Caco-2 (cell line): Measurements from ENCODE around the gene TEX22. TPM values are rescaled to one million over a fixed set of nuclear protein-coding genes. Genes with fewer than 3 reads are reported as not detected.

Experiments
- BruUV-seq: library from RNA; stranded (reverse); fragments of 400-500 nt; replicated peaks from 2 replicates; lab custom pipeline; 2021; lab: Mats Ljungman, UMichigan
- CTCF ChIA-PET: fragments of 300-600 bp; sonication (Branson Sonifier 250); formaldehyde crosslinking; loops from one replicate; lab custom pipeline; 2022; ENCODE audit warnings: antibody characterized with exemption; lab: Charles Lee
- POLR2A ChIA-PET: fragments of 300-600 bp; sonication (Branson Sonifier 250); formaldehyde crosslinking; loops from one replicate; lab custom pipeline; 2022; ENCODE audit warnings: antibody characterized with exemption; lab: Charles Lee
- DNase-seq, 2 experiments: peaks; one replicate each; pipeline versions ENCODE4 v3.0.0 to v3.0.0-alpha.2; 2020 to 2022
- H3K27me3 ChIP-seq: replicated peaks from 2 replicates; pipeline ENCODE4 v1.6.0; 2011; ENCODE audit warnings: low read length; ENCODE audit not compliant: control insufficient read depth, insufficient read depth
- H3K36me3 ChIP-seq: 2 replicates; pipeline ENCODE4 v1.5.1; 2011; ENCODE audit warnings: low read length; ENCODE audit not compliant: control insufficient read depth, insufficient read depth
- H3K4me1 ChIP-seq: fragments of 250-450 bp; sonication (Bioruptor Pico); 2 replicates; pipeline ENCODE4 v1.5.1; 2020; ENCODE audit warnings: mild to moderate bottlenecking
- H3K4me3 ChIP-seq: 2 replicates; pipeline ENCODE4 v1.5.1; 2011; ENCODE audit warnings: low read depth, mild to moderate bottlenecking, control low read depth, low read length
- H3K9me3 ChIP-seq: fragments of 250-450 bp; sonication (Bioruptor Pico); 2 replicates; pipeline ENCODE4 v1.5.1; 2020; ENCODE audit warnings: mild to moderate bottlenecking, moderate library complexity
- H3K27ac Mint-ChIP-seq: one replicate; pipeline ENCODE4 v1.8.0; 2022; ENCODE audit warnings: mixed read lengths; ENCODE audit not compliant: unreplicated experiment
- H3K27me3 Mint-ChIP-seq: one replicate; pipeline ENCODE4 v1.8.0; 2022; ENCODE audit warnings: mixed read lengths; ENCODE audit not compliant: insufficient read depth, unreplicated experiment
- H3K36me3 Mint-ChIP-seq: one replicate; pipeline ENCODE4 v1.8.0; 2022; ENCODE audit warnings: mild to moderate bottlenecking, mixed read lengths; ENCODE audit not compliant: insufficient read depth, unreplicated experiment
- H3K4me1 Mint-ChIP-seq: one replicate; pipeline ENCODE4 v1.8.0; 2022; ENCODE audit warnings: low read depth, mixed read lengths; ENCODE audit not compliant: unreplicated experiment
- H3K4me3 Mint-ChIP-seq: one replicate; pipeline ENCODE4 v1.8.0; 2022; ENCODE audit warnings: mild to moderate bottlenecking, moderate library complexity, mixed read lengths; ENCODE audit not compliant: unreplicated experiment
- H3K9me3 Mint-ChIP-seq: one replicate; pipeline ENCODE4 v1.8.0; 2022; ENCODE audit warnings: mixed read lengths; ENCODE audit not compliant: unreplicated experiment
- intact Hi-C: fragments of 100-400 bp; cut with micrococcal nuclease; formaldehyde crosslinking; loops from one replicate; pipeline ENCODE4 v1.10.0; 2022; ENCODE audit not compliant: unreplicated experiment
- total RNA-seq: library from RNA; stranded (reverse); gene quantifications from 2 replicates; pipeline ENCODE4 v1.2.3, GENCODE V29; 2022
- TF ChIP-seq, protein P1 (sequence below), 2 experiments: fragments of 200-600 bp in 1 of 2; IDR thresholded peaks; 1 replicate in 1 of 2; 2 replicates in 1 of 2; pipeline versions ENCODE4 v1.5.1 to v1.8.0; 2011 to 2022; ENCODE audit warnings: antibody characterized with exemption in 1 of 2, control low read depth in 1 of 2, inconsistent platforms in 1 of 2, low read depth in 1 of 2, low read length in 1 of 2, mild to moderate bottlenecking in 1 of 2, moderate library complexity in 1 of 2; ENCODE audit not compliant: insufficient read depth in 1 of 2, severe bottlenecking in 1 of 2, unreplicated experiment in 1 of 2

The TEX22 gene
- total RNA-seq, 1 experiment from 2014 or later: 0.86 TPM

DNA sequence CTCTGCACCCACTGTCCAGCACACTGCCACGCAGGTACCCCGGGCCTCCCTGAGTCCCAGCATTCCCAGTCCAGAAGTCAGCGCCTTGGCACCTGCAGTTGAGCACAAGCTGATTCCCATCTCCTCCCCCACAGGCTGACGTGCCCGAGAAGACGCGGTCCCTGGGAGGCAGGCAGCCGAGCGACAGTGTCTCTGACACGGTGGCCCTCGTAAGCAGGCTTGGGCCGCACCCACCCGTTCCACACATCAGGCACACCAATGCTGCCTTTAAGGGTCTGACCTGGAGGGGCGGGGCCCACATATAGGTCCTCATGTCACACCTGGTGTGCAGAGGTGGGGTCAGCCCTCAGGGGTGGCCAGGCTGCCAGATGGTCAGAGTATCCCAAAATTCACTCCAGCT is 18.4 kb upstream of the TEX22 start:
- H3K36me3 Mint-ChIP-seq: peaks cover 14% of the 10 kb centered on the region
- Histone ChIP-seq H3K36me3 (no peaks in the 10 kb centered on the region), H3K27me3 (no peaks in the 10 kb centered on the region), H3K4me1 (no peaks in the 10 kb centered on the region), H3K4me3 (no peak overlapping the region), H3K9me3 (no peaks in the 10 kb centered on the region)
- CTCF ChIA-PET: no interaction called here
- H3K27me3 Mint-ChIP-seq: no peaks in the 10 kb centered on the region
- no peaks in the 10 kb centered on the region for H3K9me3 Mint-ChIP-seq
- H3K4me1 Mint-ChIP-seq: no peaks in the 10 kb centered on the region
- no peak overlapping the region for H3K27ac Mint-ChIP-seq
- TF ChIP-seq, protein P1, sequence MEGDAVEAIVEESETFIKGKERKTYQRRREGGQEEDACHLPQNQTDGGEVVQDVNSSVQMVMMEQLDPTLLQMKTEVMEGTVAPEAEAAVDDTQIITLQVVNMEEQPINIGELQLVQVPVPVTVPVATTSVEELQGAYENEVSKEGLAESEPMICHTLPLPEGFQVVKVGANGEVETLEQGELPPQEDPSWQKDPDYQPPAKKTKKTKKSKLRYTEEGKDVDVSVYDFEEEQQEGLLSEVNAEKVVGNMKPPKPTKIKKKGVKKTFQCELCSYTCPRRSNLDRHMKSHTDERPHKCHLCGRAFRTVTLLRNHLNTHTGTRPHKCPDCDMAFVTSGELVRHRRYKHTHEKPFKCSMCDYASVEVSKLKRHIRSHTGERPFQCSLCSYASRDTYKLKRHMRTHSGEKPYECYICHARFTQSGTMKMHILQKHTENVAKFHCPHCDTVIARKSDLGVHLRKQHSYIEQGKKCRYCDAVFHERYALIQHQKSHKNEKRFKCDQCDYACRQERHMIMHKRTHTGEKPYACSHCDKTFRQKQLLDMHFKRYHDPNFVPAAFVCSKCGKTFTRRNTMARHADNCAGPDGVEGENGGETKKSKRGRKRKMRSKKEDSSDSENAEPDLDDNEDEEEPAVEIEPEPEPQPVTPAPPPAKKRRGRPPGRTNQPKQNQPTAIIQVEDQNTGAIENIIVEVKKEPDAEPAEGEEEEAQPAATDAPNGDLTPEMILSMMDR (IDR thresholded peaks at IDR 0.05; ENCODE audit: insufficient read depth in 1 of 2, low read depth in 1 of 2, low read length in 1 of 2, severe bottlenecking in 1 of 2, unreplicated experiment in 1 of 2): no peak
- POLR2A ChIA-PET: no interaction called here
- DNase-seq: no peak
- H3K4me3 Mint-ChIP-seq: no peak overlapping the region
- intact Hi-C loops: no loop called here
- no TSS peak for BruUV-seq

DNA sequence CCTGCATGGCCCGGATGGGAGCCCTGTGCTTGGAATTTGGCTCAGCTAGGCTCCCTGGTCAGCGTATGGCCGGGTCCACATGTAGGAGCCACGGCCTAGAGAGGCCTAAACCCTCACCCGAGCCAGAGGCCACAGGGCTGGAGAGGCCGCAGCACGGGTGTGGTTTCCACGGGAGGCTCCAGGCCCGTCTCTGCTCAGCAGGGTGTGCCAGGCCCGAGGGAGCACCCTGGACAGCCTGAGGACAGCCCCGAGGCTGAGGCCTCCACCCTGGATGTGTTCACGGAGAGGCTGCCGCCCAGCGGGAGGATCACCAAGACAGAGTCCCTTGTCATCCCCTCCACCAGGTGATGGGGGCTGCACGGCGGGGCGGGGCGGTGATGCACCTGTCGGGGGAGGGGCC is 17.6 kb upstream of the TEX22 start:
- Mint-ChIP-seq H3K27ac (no peak overlapping the region), H3K9me3 (no peaks in the 10 kb centered on the region), H3K27me3 (no peaks in the 10 kb centered on the region), H3K36me3 (peaks cover 10% of the 10 kb centered on the region), H3K4me1 (no peaks in the 10 kb centered on the region), H3K4me3 (no peak overlapping the region)
- intact Hi-C loops: no loop called here
- POLR2A ChIA-PET: no interaction called here
- no peak for DNase-seq
- Histone ChIP-seq H3K36me3 (no peaks in the 10 kb centered on the region), H3K27me3 (no peaks in the 10 kb centered on the region), H3K4me3 (no peak overlapping the region), H3K4me1 (no peaks in the 10 kb centered on the region), H3K9me3 (no peaks in the 10 kb centered on the region)
- TF ChIP-seq, protein P1 (IDR thresholded peaks at IDR 0.05; ENCODE audit: insufficient read depth in 1 of 2, low read depth in 1 of 2, low read length in 1 of 2, severe bottlenecking in 1 of 2, unreplicated experiment in 1 of 2): no peak
- CTCF ChIA-PET: no interaction called here
- BruUV-seq: no TSS peak

DNA sequence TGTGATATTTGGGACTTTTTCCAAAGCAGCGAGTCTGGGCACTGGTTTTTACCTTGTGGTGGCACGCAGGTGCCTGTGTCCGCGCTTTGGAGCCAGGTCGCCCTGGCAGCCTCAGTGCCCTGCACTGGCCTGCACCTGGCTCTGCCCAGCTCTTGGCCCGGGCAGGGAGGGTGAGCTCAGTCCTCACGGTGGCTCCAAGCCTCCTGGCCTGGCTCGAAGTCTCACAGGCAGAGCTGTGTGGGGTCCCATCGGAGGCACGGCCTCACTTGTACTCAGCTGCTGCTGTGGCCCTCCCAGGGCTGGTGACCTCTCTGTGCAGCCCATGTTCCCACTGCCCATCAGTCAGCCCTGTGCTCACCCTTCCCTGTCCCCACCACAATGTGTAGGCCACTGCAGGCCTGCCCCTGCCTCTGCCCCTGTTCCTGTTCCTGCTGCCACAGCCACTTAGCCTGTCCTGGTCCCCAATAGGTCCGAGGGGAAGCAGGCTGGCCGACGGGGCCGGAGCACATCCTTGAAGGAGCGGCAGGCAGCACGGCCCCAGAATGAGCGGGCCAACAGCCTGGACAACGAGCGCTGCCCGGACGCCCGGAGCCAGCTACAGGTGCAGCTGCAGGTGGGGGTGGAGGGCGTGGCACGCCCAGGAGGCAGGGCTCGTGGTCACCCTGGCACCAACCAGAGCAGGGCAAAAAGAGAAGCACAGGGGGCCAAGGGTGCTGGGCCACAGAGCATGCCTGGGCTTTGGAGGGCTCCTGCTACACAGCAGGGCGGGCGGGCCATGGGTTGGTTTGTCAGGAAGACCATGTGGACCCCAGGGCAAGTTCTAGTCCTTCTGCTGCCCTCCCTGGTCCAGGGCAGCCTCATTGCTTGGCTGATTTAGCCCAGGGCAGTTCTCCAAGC is 16.6 kb upstream of the TEX22 start:
- no peaks in the 10 kb centered on the region for H3K4me1 ChIP-seq
- H3K4me3 Mint-ChIP-seq: no peak overlapping the region
- TF ChIP-seq, protein P1 (IDR thresholded peaks at IDR 0.05; ENCODE audit: insufficient read depth in 1 of 2, low read depth in 1 of 2, low read length in 1 of 2, severe bottlenecking in 1 of 2, unreplicated experiment in 1 of 2): no peak
- H3K4me3 ChIP-seq: no peak overlapping the region
- H3K9me3 ChIP-seq: no peaks in the 10 kb centered on the region
- no TSS peak for BruUV-seq
- H3K27me3 ChIP-seq: no peaks in the 10 kb centered on the region
- intact Hi-C loops: no loop called here
- ChIA-PET CTCF (no interaction called here), POLR2A (no interaction called here)
- DNase-seq: no peak
- no peaks in the 10 kb centered on the region for H3K9me3 Mint-ChIP-seq
- H3K27me3 Mint-ChIP-seq: no peaks in the 10 kb centered on the region
- no peaks in the 10 kb centered on the region for H3K4me1 Mint-ChIP-seq
- peaks cover 8% of the 10 kb centered on the region for H3K36me3 Mint-ChIP-seq
- no peaks in the 10 kb centered on the region for H3K36me3 ChIP-seq
- no peak overlapping the region for H3K27ac Mint-ChIP-seq
